GM23338 (cell line): Measurements from ENCODE around the gene PPFIA2. TPM values are rescaled to one million over a fixed set of nuclear protein-coding genes. Genes with fewer than 3 reads are reported as not detected.

Experiments used
- ATAC-seq: fragments of 200-7000 bp; cut with Tn5 transposase; 3 replicates; pipeline ENCODE4 v1.9.1; 2020
- DNase-seq: peaks from one replicate; pipeline ENCODE4 v3.0.0-alpha.2; 2015; ENCODE audit warnings: low spot score
- H2AFZ ChIP-seq: fragments of 200-600 bp; sonication (generic); 2 replicates; pipeline ENCODE4 v1.8.0; 2016; ENCODE audit warnings: antibody characterized with exemption, mild to moderate bottlenecking, moderate library complexity
- H3F3A ChIP-seq: fragments of 200-600 bp; sonication (generic); replicated peaks from 2 replicates; pipeline ENCODE4 v1.8.0; 2017; ENCODE audit warnings: antibody characterized with exemption, mixed run types, low read depth
- H3K27ac ChIP-seq: fragments of 200-600 bp; sonication (generic); 2 replicates; pipeline ENCODE4 v1.6.1; 2016; ENCODE audit warnings: low read depth
- H3K27me3 ChIP-seq: fragments of 200-600 bp; sonication (generic); 2 replicates; pipeline ENCODE4 v1.8.0; 2016; ENCODE audit warnings: mild to moderate bottlenecking, mixed run types, moderate library complexity; ENCODE audit not compliant: insufficient read depth
- H3K36me3 ChIP-seq: fragments of 200-600 bp; sonication (generic); 2 replicates; pipeline ENCODE4 v1.8.0; 2016; ENCODE audit warnings: mild to moderate bottlenecking; ENCODE audit not compliant: insufficient read depth
- H3K4me1 ChIP-seq: fragments of 200-600 bp; sonication (generic); 2 replicates; pipeline ENCODE4 v1.8.0; 2016; ENCODE audit warnings: mild to moderate bottlenecking, moderate library complexity; ENCODE audit not compliant: insufficient read depth
- H3K4me2 ChIP-seq: fragments of 200-600 bp; sonication (generic); 2 replicates; pipeline ENCODE4 v1.7.1; 2017; ENCODE audit warnings: mixed run types
- H3K4me3 ChIP-seq: fragments of 200-600 bp; sonication (generic); 2 replicates; pipeline ENCODE4 v1.6.1; 2016; ENCODE audit warnings: mixed run types
- H3K79me2 ChIP-seq: fragments of 200-600 bp; sonication (generic); replicated peaks from 2 replicates; pipeline ENCODE4 v1.8.0; 2017; ENCODE audit warnings: mild to moderate bottlenecking; ENCODE audit not compliant: insufficient read depth
- H3K9me2 ChIP-seq: fragments of 200-600 bp; sonication (generic); 2 replicates; pipeline ENCODE4 v1.8.0; 2017; ENCODE audit not compliant: insufficient read depth
- H4K20me1 ChIP-seq: fragments of 200-600 bp; sonication (generic); replicated peaks from 2 replicates; pipeline ENCODE4 v1.8.0; 2017; ENCODE audit warnings: mild to moderate bottlenecking; ENCODE audit not compliant: insufficient read depth
- H3K27ac Mint-ChIP-seq: 2 replicates; pipeline ENCODE4 v1.8.0; 2020; ENCODE audit warnings: inconsistent platforms, mild to moderate bottlenecking, moderate library complexity, mixed read lengths
- H3K27me3 Mint-ChIP-seq: 3 replicates; pipeline ENCODE4 v1.8.0; 2022; ENCODE audit warnings: low read depth, mild to moderate bottlenecking, moderate library complexity, mixed read lengths, inconsistent platforms; ENCODE audit not compliant: insufficient read depth, poor library complexity
- H3K36me3 Mint-ChIP-seq: 3 replicates; pipeline ENCODE4 v1.8.0; 2021; ENCODE audit warnings: low read depth, mild to moderate bottlenecking, inconsistent platforms, moderate library complexity, mixed read lengths
- H3K4me1 Mint-ChIP-seq: 3 replicates; pipeline ENCODE4 v1.8.0; 2020; ENCODE audit warnings: mild to moderate bottlenecking, inconsistent platforms, mixed read lengths
- H3K4me3 Mint-ChIP-seq: 3 replicates; pipeline ENCODE4 v1.8.0; 2021; ENCODE audit warnings: moderate library complexity, mild to moderate bottlenecking, inconsistent platforms, mixed read lengths
- H3K9me3 Mint-ChIP-seq: 3 replicates; pipeline ENCODE4 v1.8.0; 2020; ENCODE audit warnings: moderate library complexity, mild to moderate bottlenecking, inconsistent platforms, mixed read lengths
- CREB1 ChIP-seq: fragments of 250-450 bp; sonication (Bioruptor Pico); IDR thresholded peaks from 2 replicates; pipeline ENCODE4 v1.5.0; 2020; ENCODE audit warnings: low read depth, mild to moderate bottlenecking, moderate library complexity
- CTCF ChIP-seq, 2 experiments: fragments of 200-600 bp in 1 of 2; sonication (generic) in 1 of 2; conservative IDR thresholded peaks; 2 replicates each; pipeline versions ENCODE4 v1.5.1 to v1.6.1; 2016 to 2017; ENCODE audit warnings: antibody characterized with exemption in 2 of 2, low read depth in 2 of 2, mild to moderate bottlenecking in 2 of 2, moderate library complexity in 1 of 2
- EZH2phosphoT487 ChIP-seq: fragments of 200-600 bp; sonication (generic); IDR thresholded peaks from one replicate; pipeline ENCODE4 v1.8.1; 2018; ENCODE audit warnings: antibody characterized with exemption; ENCODE audit not compliant: unreplicated experiment
- JUNB ChIP-seq: IDR thresholded peaks from one replicate; pipeline ENCODE4 v1.6.1; 2016; ENCODE audit warnings: antibody characterized with exemption; ENCODE audit not compliant: unreplicated experiment
- NANOG ChIP-seq: IDR thresholded peaks from 2 replicates; pipeline ENCODE4 v1.6.1; 2016; ENCODE audit warnings: antibody characterized with exemption, borderline replicate concordance
- POLR2AphosphoS5 ChIP-seq: IDR thresholded peaks from 2 replicates; pipeline ENCODE4 v1.6.1; 2016; ENCODE audit warnings: antibody characterized with exemption, low read depth
- REST ChIP-seq: IDR thresholded peaks from one replicate; pipeline ENCODE4 v1.6.1; 2018; ENCODE audit warnings: antibody characterized with exemption; ENCODE audit not compliant: unreplicated experiment
- STAT1 ChIP-seq: IDR thresholded peaks from one replicate; pipeline ENCODE4 v1.6.1; 2016; ENCODE audit warnings: antibody characterized with exemption; ENCODE audit not compliant: unreplicated experiment
- ZNF331 ChIP-seq: fragments of 250-450 bp; sonication (Bioruptor Pico); IDR thresholded peaks from 2 replicates; pipeline ENCODE4 v1.5.0; 2020; ENCODE audit warnings: low read depth, mild to moderate bottlenecking, moderate library complexity
- ZNF462 ChIP-seq: fragments of 250-450 bp; sonication (Bioruptor Pico); IDR thresholded peaks from 2 replicates; pipeline ENCODE4 v1.5.0; 2020; ENCODE audit warnings: mild to moderate bottlenecking, moderate library complexity
- polyA plus RNA-seq: library from polyadenylated mRNA; unstranded; fragments of >200 nt; fragmentation: Nextera tagmentation; extraction: Ambion mirVana; gene quantifications from 2 replicates; pipeline ENCODE4 v1.2.1, GENCODE V29; 2016
- total RNA-seq: library from RNA; depleted of rRNA; stranded (reverse); fragments of >200 nt; shearing (Covaris generic); gene quantifications from 2 replicates; pipeline ENCODE4 v1.2.3, GENCODE V29; 2014

Gene PPFIA2
- total and polyA plus RNA-seq, 2 experiments from 2014 or later = 5.4 to 7.2 TPM

GRCh38 chr12:81558031-81558430, 201.1 kb downstream of the PPFIA2 start (continued):
- no peak for TF ChIP-seq REST
- TF ChIP-seq CREB1 (CRISPR knock-in tag) = no peak
- no peak for TF ChIP-seq POLR2AphosphoS5
- no peak for TF ChIP-seq NANOG
- TF ChIP-seq EZH2phosphoT487 = no peak
- no peak for TF ChIP-seq ZNF331 (CRISPR knock-in tag)
- no peak for TF ChIP-seq STAT1

GRCh38 chr12:81546811-81547210, 212.3 kb downstream of the PPFIA2 start:
- H3K4me1 Mint-ChIP-seq = peaks cover 8% of the 10 kb centered on the region
- no peak overlapping the region for H3K4me3 Mint-ChIP-seq
- no peaks in the 10 kb centered on the region for H4K20me1 ChIP-seq
- DNase-seq (no peak), ATAC-seq (no peak)
- no peak overlapping the region for H3K4me3 ChIP-seq
- no peaks in the 10 kb centered on the region for H3F3A ChIP-seq
- no peaks in the 10 kb centered on the region for H3K9me3 Mint-ChIP-seq
- no peak overlapping the region for H3K27ac ChIP-seq
- H3K27me3 Mint-ChIP-seq = peaks cover 2% of the 10 kb centered on the region
- no peak overlapping the region for H3K4me2 ChIP-seq
- H3K36me3 ChIP-seq = no peaks in the 10 kb centered on the region
- H3K27ac Mint-ChIP-seq = no peak overlapping the region
- H3K4me1 ChIP-seq = peaks cover 7% of the 10 kb centered on the region; the same call in 1 of the 2 replicates
- no peaks in the 10 kb centered on the region for H3K9me2 ChIP-seq
- no peaks in the 10 kb centered on the region for H3K27me3 ChIP-seq
- H3K36me3 Mint-ChIP-seq = no peaks in the 10 kb centered on the region
- no peak overlapping the region for H2AFZ ChIP-seq
- no peaks in the 10 kb centered on the region for H3K79me2 ChIP-seq
- TF ChIP-seq POLR2AphosphoS5 (no peak), EZH2phosphoT487 (no peak), REST (no peak), CTCF (conservative IDR thresholded peaks at IDR 0.05; ENCODE audit: low read depth in 2 of 2) (no peak), ZNF462 (CRISPR knock-in tag) (no peak), JUNB (no peak), CREB1 (CRISPR knock-in tag) (no peak)
